NK-92 (cell line): ENCODE data around the gene PCSK6.
"Not testable (repeated sequence)": the region's sequence is repeated elsewhere in the genome, so short reads cannot be mapped to it uniquely, and the experiment has no call there.

Experiments
- DNase-seq: peaks from one replicate; lab custom pipeline; 2025; ENCODE audit not compliant: unreplicated experiment; lab: John Stamatoyannopoulos, UW

PCSK6 gene

GRCh38 chr15:101287342-101287741 lies 202.2 kb downstream of the PCSK6 start:
- not testable (repeated sequence) for DNase-seq

DNA sequence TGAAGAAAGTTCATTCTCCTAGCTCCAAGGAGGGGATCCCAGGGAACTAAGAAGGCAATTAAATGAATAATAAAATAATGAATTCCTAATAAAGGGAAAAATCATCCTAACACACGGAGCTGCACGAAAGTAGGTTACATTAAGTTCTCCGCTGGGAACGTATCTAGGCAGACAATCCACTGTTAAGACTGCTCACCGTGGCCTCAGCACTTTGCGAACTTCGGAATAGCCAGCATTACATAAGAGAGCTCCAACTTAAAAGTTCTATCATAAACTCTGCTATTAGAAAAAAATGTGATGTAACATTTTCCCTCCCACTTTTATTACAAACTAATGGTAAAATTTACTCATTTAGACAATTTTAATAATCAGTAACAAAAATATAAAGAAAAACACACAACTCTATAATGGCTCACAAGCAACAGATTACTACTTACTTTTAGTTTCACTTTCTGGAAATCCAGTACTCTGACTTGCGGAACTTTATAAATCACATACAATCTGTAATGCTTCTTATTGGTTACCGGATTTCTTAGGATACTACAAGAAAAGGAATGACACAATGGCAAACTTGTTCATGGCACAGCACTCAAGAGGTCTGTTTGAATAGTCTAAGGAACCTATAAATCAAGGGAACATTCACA lies 202.9 kb downstream of the PCSK6 start:
- DNase-seq, result no peak

DNA sequence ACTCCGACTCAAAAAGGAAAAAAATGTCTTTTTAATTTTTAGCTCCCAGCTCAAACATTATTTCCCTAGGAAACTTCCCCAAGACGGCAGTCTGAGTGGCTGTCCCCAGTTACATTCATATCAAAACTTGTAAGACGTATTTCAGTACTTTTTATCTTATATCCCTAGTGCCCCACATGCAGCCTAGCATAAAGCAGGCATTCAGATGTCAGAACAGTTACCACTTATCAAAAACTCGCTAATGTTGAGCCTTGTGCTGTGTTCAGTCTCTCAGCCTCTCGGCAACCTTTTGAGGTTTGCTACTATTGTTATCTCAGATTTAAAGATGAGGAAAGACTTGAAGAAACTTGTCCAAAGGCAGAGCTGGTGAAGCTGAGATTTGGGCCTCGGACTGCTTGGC lies 205.6 kb downstream of the PCSK6 start:
- DNase-seq, result no peak

- no peak for DNase-seq
Measured at GRCh38 chr15:101280007-101280406, 209.5 kb downstream of the PCSK6 start.

DNA sequence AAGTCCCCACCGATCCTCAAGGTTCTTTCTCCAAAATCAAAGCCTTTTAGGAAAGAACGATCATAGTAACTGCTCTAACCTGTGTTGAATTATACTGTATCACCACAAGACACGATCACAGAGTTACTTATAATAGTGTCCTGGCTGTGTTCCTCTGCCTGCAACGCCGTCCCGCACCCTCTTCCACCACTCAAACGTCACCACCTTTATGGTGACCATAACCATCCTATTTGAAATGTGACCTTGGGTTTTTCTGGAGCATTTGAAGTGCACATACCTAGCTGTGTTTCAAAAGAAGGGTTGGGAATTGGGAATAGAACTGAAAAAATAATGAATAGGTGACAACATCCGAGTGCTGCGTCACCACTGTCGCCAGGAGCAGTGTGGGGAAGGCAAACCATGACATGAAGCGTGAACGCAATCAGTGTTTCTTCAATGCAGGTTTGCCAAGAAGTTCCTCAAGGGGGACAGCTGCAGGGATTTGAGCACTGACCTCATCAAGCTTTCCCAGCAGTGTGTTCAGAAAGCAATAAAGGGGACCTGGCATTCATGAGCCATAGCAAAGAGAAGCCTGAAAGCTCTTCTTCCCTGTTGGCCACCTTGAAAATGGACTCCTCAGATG lies 211.5 kb downstream of the PCSK6 start:
- DNase-seq, result no peak

- DNase-seq, result no peak
Measured at GRCh38 chr15:101277038-101277822, 212.3 kb downstream of the PCSK6 start, which contains the start of gene SELENOS. Gene SELENOS, minus strand, starts transcription at chr15:101277485. Its CDS starts 68 bp downstream, at chr15:101277417.

- DNase-seq, result no peak
Measured at GRCh38 chr15:101276501-101277037, 212.9 kb downstream of the PCSK6 start.

GRCh38 chr15:101275018-101275417 lies 214.5 kb downstream of the PCSK6 start:
- DNase-seq, result no peak

- no peak for DNase-seq
Measured at GRCh38 chr15:101273534-101273933, 216.0 kb downstream of the PCSK6 start.

DNA sequence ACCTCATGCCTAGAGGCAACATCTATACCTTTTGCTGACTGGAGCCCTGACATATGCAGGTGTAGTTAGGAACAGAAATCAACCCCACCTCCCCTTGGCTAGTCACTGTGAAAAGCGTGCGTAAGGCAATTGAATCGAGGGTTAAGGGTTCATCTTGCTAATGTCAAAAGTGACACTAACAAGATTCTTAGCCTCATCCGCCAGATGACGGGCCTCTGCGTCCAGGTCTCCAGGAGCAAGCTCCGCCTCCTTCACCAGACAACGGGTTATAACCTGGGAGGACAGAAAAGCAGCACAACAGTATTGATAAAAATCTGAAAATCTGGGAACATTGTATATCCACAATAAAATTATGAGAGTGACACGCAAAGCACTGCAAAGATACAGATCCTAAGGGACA lies 216.9 kb downstream of the PCSK6 start:
- DNase-seq, result no peak

- no peak for DNase-seq
Measured at GRCh38 chr15:101269479-101270223, 219.9 kb downstream of the PCSK6 start.

- DNase-seq, result no peak
Measured at GRCh38 chr15:101267320-101268104, 222.0 kb downstream of the PCSK6 start.

DNA sequence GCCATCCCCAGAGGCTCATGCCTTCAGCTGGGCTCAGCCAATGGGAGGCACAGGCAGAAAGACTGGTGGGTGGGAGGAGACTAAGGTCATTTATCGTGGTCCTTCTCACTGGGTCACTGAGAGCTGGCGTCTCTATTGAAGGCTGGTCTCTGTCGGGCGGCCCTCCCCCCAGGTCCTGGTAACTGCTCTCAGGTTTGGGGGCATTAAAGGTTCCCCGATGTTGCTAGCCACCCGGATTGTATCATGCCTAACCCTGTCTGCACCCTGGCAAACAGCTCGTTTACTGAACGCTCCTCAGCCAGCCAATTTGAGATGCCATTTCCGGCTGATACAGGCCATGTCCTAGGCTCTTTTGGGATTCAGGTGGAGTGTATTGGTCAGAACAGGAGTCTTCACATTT lies 222.7 kb downstream of the PCSK6 start:
- no peak for DNase-seq

GRCh38 chr15:101266034-101266433 lies 223.5 kb downstream of the PCSK6 start:
- no peak for DNase-seq

GRCh38 chr15:101264911-101265641 lies 224.4 kb downstream of the PCSK6 start:
- DNase-seq, result no peak

- no peak for DNase-seq
Measured at GRCh38 chr15:101264011-101264410, 225.5 kb downstream of the PCSK6 start.

- no peak for DNase-seq
Measured at GRCh38 chr15:101262551-101262950, 227.0 kb downstream of the PCSK6 start.

DNA sequence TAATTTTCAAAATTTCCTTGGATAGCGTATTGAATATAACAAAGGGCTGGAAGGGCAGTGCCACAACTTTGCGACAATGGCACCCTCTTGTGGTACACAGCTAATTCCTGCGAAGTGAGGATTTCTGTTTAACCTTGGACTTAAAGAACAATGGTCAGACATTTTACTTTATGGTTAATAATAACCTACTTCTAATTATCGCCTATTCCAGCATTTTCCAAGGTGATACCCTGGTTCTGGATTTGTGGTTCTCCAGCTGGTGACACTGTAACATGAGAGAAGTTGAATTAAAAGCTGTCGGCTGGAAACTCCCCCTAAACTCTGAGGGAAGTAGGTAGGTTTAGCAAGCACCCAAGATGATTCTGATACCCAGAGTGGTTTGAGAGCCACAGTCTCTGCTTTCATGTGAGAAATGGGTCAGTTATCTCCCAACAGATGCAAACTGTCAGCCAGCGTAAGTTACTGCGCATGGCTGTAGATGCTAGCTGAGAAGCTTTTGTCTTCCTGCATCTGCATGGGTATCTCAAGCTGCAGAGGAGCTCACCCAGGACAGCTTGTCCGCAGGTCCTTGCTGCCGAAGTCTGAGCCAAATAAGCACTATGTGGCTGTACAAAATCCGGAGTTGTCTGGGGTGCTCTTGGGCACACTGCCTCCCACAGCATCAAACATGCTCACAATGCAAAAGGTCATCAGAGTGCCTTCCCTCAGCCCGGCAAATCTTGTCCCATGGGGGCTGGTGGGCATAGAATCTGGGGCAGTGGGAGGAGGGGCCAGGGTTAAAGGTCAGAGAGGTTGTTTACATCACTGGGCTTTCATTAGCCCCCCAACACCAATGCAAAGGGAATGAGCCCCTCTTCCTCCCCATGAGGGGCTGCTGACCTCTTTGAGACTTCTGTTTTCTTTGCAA lies 231.0 kb downstream of the PCSK6 start:
- DNase-seq, result no peak

DNA sequence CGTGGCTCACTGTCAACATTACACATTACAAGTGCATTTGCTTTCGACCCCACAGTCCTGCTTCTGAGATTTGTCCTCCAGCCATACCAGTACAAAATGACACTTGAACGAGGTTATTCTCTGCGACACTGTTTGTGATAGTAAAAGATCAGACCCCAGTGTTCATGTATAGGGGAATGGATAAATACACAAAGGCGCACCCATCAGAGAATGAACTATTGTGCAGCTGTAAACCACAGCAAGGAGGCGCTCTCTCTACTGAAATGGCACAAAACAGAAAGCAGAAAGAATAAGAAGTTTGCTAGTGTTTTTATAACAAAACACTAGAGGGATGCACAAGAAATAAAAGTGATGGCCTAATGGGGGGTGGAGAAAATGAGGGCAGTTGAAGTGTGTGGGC lies 232.8 kb downstream of the PCSK6 start:
- no peak for DNase-seq
